ENCODE data around the gene TMEM52. TPM values are rescaled to one million over a fixed set of nuclear protein-coding genes. Genes with fewer than 3 reads are reported as not detected.

TMEM52 gene
- total and polyA plus RNA-seq, 2 donors (not counting 3 experiments of a cell fraction or from before 2014, with no cell fraction given) = 1.6 to 1.7 TPM

GRCh38 chr1:1939296-1940122, 20.4 kb upstream of the TMEM52 start:
- POLR2A ChIA-PET = no interaction called here
- no peak overlapping the region for H2AFZ ChIP-seq (ENCODE audit: low read depth, low read length)
- no peaks in the 10 kb centered on the region for H3K9me1 ChIP-seq (replicated peaks; ENCODE audit: control insufficient read depth, extremely low read depth, insufficient read depth, low read length)
- no peaks in the 10 kb centered on the region for H3K4me1 ChIP-seq (ENCODE audit: control insufficient read depth, extremely low read depth, insufficient read depth, low read length)
- H3K27me3 ChIP-seq (ENCODE audit: control insufficient read depth in 2 of 2, insufficient read depth in 2 of 2, low read length in 2 of 2) = no peaks in the 10 kb centered on the region
- no TSS peak for BruUV-seq (replicated peaks)
- FAIRE-seq (no peak), DNase-seq (ENCODE audit: low read depth, low spot score) (no peak)
- no peaks in the 10 kb centered on the region for H4K20me1 ChIP-seq (replicated peaks; ENCODE audit: control insufficient read depth, extremely low read depth, insufficient read depth, low read length)
- peaks cover under 1% of the 10 kb centered on the region for H3K9me3 ChIP-seq (replicated peaks; ENCODE audit: control insufficient read depth, insufficient read depth, low read length)
- H3K36me3 ChIP-seq (ENCODE audit: control insufficient read depth in 2 of 2, extremely low read depth in 1 of 2, insufficient read depth in 2 of 2, low read length in 2 of 2) = no peaks in the 10 kb centered on the region
- CTCF ChIA-PET = no interaction called here
- H3K27ac ChIP-seq (ENCODE audit: insufficient read depth, low read depth, low read length) = no peak overlapping the region
- intact Hi-C loops (cut with micrococcal nuclease) (no loop called here), dilution Hi-C loops (cut with MboI; ENCODE audit: extremely low pct_ligation_motif_present, low sequenced_read_pairs) (no loop called here)
- H3K4me3 ChIP-seq (replicated peaks in 1 of 3; ENCODE audit: insufficient read depth in 1 of 3, low read depth in 1 of 3, low read length in 3 of 3) = no peak overlapping the region
- H3K9ac ChIP-seq (replicated peaks; ENCODE audit: extremely low read depth, insufficient read depth, low read length) = no peak overlapping the region
- TF ChIP-seq FOS (IDR thresholded peaks at IDR 0.05; ENCODE audit: borderline replicate concordance, insufficient read depth, low read length) (no peak), CTCF (IDR thresholded peaks at IDR 0.05; ENCODE audit: extremely low read depth in 1 of 2, insufficient read depth in 1 of 2, low read depth in 1 of 2, low read length in 2 of 2) (no peak), MYC (IDR thresholded peaks at IDR 0.05; ENCODE audit: low read depth, low read length) (no peak), JUN (IDR thresholded peaks at IDR 0.05; ENCODE audit: borderline replicate concordance, insufficient read depth, insufficient read length, low read depth) (no peak), POLR2AphosphoS5 (IDR thresholded peaks at IDR 0.05; ENCODE audit: insufficient read depth, low read depth, low read length) (no peak), MAX (IDR thresholded peaks at IDR 0.05; ENCODE audit: insufficient read depth, insufficient read length) (no peak), EZH2 (IDR thresholded peaks at IDR 0.05; ENCODE audit: borderline replicate concordance, low read depth, low read length, severe bottlenecking) (no peak), POLR2A (IDR thresholded peaks at IDR 0.05; ENCODE audit: low read depth, low read length) (no peak), GATA2 (IDR thresholded peaks at IDR 0.05; ENCODE audit: insufficient read depth, insufficient read length, low read depth, low read length) (no peak)
- H3K79me2 ChIP-seq (ENCODE audit: control insufficient read depth, insufficient read depth, low read length) = no peaks in the 10 kb centered on the region
- no peak overlapping the region for H3K4me2 ChIP-seq (ENCODE audit: insufficient read depth, low read length)
